HG02938 (cell line): Measurements from ENCODE around the gene SMIM31.

ENCODE experiments used
- ATAC-seq: cut with Tn5 transposase; IDR thresholded peaks from one replicate; pipeline ENCODE4 v1.9.1; 2021; ENCODE audit warnings: mild to moderate bottlenecking, moderate library complexity; ENCODE audit not compliant: unreplicated experiment

Gene SMIM31

GRCh38 chr4:164753873-164754488 lies at the start of gene SMIM31:
SMIM31 (plus strand) TSS chr4:164754131; CDS start chr4:164770444, 16,313 bp downstream.
- ATAC-seq, result no peak

GRCh38 chr4:164706675-164707074 lies 47.3 kb upstream of the SMIM31 start:
- no peak for ATAC-seq

GRCh38 chr4:164716901-164717300 lies 37.0 kb upstream of the SMIM31 start:
- peak; percentile 77 for ATAC-seq

GRCh38 chr4:164718827-164719226 lies 35.1 kb upstream of the SMIM31 start:
- ATAC-seq, result no peak

GRCh38 chr4:164725066-164725465 lies 28.9 kb upstream of the SMIM31 start:
- no peak for ATAC-seq

GRCh38 chr4:164730705-164731393 lies 23.1 kb upstream of the SMIM31 start:
- ATAC-seq, result no peak

- peak; percentile 69 for ATAC-seq
Measured at GRCh38 chr4:164731827-164732474, 22.0 kb upstream of the SMIM31 start.

- peak; percentile 49 for ATAC-seq
Measured at GRCh38 chr4:164734484-164734883, 19.4 kb upstream of the SMIM31 start.

- no peak for ATAC-seq
Measured at GRCh38 chr4:164748375-164748774, 5.6 kb upstream of the SMIM31 start.

GRCh38 chr4:164755432-164755831 lies 1.5 kb downstream of the SMIM31 start:
- no peak for ATAC-seq

- no peak for ATAC-seq
Measured at GRCh38 chr4:164756686-164757085, 2.8 kb downstream of the SMIM31 start.

- ATAC-seq, result no peak
Measured at GRCh38 chr4:164761241-164761640, 7.3 kb downstream of the SMIM31 start.

GRCh38 chr4:164761746-164762275 lies 7.9 kb downstream of the SMIM31 start:
- no peak for ATAC-seq

GRCh38 chr4:164765096-164765495 lies 11.2 kb downstream of the SMIM31 start:
- no peak for ATAC-seq

- ATAC-seq, result no peak
Measured at GRCh38 chr4:164765833-164766232, 11.9 kb downstream of the SMIM31 start.

- peak; percentile 49 for ATAC-seq
Measured at GRCh38 chr4:164768516-164768915, 14.6 kb downstream of the SMIM31 start.

GRCh38 chr4:164770010-164770724 lies 16.2 kb downstream of the SMIM31 start:
- ATAC-seq, result no peak

- no peak for ATAC-seq
Measured at GRCh38 chr4:164771088-164771487, 17.2 kb downstream of the SMIM31 start.

- ATAC-seq, result no peak
Measured at GRCh38 chr4:164772076-164772475, 18.1 kb downstream of the SMIM31 start.

- ATAC-seq, result no peak
Measured at GRCh38 chr4:164779080-164779479, 25.1 kb downstream of the SMIM31 start.

GRCh38 chr4:164779811-164780216 lies 25.9 kb downstream of the SMIM31 start:
- ATAC-seq, result peak; percentile 80
